Stimulated activated CD4-positive, alpha-beta T cell treated with anti-CD3 and anti-CD28 coated beads, TNF-alpha, amount 100 ng/mL, for 48 hours (primary cell): ENCODE measurements around the gene IL12A.

ENCODE experiments used
- DNase-seq, 3 donors: peaks; one replicate each; pipeline ENCODE4 v3.0.0-alpha.2; 2020; ENCODE audit warnings: low read depth in 3 of 3

Gene IL12A

DNA sequence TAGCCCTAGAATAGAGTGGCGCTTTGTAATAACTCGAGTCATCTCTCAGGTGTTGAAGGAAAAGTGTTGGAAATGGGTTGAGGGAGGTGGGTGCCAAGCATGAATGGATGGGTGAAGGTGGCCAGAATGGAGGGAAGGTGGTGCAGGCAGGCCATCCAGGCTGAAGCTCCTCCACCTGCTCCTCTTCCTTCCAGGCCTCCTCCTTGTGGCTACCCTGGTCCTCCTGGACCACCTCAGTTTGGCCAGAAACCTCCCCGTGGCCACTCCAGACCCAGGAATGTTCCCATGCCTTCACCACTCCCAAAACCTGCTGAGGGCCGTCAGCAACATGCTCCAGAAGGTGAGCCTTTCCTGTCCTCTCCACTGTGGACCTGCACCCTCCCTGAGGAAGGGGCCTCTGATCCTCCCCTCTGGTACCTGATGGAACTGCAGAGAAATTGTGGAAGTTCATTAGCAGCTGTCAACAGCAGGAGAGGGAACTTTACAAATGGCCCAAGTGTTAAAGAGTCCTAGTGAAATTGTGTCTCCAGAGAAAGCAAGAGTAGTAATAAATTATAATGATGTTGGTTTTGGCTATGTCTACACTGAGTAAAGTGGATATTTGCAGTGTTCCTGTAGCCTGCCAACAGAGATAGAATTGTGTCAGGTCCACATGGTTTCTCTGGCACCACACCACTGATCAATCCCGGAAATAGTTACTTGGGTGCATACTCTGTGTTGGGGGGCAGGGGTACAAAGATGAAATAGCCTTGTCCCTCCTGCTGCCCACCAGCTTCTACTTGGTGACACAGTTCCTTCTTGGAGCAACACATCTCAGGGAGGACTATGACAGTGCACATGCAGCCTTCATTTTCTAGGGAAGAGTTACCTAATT is 1.6 kb downstream of the IL12A start:
- DNase-seq = no peak

DNA sequence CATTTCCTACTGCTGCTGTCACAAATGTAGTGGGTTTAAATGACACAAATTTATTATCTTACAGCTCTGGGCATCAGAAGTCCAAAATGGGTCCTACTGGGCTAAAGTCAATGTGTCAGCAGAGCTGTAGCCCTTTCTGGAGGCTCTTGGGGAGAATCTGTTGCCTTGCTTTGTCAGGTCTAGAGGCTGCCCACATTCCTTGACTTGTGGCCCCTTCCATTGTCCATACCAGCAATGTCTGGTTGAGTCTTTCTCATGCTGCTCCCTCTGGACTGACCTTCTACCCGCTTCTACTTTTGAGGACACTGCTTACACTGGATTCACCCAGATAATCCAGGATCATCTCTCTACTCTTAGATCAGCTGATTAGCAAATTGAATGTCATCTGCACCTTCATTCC is 3.0 kb downstream of the IL12A start:
- DNase-seq = no peak

DNA sequence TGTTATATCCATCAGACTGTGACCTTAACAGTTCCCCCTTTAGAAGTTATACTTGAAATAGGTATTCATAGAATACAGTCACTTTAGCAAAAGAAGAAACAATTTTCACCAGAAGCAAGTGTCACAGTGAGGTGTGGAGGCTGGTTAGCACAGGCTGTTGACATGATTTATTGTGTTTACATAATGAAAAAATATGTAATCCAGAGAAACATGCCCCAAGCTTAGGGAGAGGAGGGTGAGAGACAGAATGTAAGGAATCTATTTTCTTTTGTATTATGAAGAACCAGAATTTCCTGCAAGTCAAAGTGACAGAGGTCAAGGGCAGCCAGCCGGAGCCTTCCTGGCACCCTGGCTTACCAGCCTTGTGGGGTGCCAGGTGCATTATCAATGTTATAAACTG is 4.0 kb downstream of the IL12A start:
- DNase-seq = no peak

DNA sequence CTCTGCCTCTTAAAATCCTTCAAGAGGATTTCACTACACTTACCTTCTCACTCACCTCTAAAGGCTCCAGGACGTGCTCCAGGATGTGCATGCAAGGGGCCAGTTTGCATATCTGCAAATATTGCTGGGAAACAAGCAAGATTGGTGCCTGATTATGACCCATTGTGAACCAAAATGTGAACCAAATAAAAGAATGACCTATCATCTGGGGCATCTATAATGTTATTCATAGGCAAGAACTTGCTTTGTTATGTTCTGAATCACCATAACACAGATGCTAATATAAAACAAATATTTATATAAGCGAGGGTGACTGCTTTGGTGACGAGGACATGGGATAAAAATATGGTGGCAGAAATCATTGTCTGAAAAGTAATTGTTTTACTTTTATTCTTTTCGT is 5.5 kb downstream of the IL12A start:
- DNase-seq = no peak

DNA sequence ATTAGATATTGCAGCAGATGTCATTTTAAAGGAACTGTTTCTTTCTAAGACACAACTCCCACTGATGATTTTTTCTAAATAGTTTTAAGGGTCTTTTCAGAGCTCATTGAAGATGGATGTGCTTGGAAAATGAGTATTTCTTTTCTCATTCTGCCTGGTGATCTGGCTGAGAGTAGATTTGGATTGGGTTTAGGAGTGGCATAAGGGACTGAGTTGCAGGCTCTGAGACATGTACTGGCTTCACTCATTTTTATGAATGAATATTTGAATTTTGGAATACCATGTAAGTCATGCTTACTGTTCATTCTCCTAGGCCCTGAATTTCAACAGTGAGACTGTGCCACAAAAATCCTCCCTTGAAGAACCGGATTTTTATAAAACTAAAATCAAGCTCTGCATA is 6.5 kb downstream of the IL12A start:
- DNase-seq = no peak

DNA sequence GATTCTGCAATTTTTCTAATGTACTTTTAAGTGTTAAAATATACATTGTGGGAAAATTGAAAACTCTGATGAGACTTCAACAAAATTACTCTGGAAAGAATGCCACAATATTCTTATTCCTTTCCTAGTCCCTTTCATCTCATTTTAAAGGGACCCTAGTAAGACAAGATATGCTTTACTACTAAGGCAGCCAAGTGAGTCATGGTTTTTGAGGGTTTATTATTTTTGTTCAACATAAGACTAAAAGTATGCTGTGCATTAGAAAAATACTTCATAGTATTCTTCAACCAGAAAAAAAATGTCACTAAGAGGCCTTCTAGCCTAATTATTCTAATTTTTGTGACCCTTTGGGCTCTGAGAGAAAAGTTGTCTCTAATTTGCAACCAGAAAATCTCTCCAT is 7.4 kb downstream of the IL12A start:
- no peak for DNase-seq

DNA sequence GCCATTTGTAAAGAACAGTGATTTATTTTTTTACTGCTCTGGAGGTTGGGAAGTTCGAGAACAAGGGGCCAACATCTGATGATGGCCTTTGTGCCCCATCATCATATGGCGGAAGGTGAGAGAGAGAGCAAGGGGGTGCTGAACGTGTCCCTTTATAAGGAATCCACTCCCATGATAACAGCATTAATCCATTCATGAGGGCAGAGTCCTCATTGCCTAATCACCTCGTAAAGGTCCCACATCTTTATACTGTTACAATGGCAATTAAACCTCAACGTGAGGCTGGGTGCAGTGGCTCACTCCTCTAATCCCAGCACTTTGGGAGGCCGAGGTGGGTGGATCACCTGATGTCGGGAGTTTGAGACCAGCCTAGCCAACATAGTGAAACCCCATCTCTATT is 8.3 kb downstream of the IL12A start:
- DNase-seq = no peak

DNA sequence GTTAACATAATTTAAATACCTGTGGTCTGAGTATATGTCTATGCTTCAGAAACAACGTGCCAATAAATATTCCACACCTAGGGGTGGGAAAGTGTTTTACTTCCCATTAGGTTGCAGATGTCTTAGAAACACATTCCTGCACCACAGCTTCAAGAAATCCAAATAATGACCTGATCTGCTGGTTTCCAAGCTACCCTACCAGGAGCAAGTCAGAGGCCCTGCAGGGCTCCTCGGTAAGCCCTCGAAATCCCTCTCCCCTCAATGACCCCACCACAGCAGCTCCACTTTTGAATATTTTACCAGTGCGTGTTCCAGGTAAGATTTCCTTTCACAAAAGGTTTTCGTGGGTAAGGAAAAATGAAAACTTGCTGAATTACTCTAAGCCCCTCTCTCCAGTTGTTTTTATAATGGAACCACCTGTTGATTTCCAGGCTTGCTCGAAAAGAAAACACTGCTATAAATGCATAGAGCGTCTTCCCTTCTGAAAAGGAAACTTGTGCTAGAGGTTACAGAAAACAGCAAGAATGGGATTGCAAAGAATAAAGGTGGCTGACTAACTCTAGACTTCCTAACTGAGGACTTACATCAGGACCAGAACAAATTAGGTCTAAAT is 12.6 kb downstream of the IL12A start:
- DNase-seq = no peak

DNA sequence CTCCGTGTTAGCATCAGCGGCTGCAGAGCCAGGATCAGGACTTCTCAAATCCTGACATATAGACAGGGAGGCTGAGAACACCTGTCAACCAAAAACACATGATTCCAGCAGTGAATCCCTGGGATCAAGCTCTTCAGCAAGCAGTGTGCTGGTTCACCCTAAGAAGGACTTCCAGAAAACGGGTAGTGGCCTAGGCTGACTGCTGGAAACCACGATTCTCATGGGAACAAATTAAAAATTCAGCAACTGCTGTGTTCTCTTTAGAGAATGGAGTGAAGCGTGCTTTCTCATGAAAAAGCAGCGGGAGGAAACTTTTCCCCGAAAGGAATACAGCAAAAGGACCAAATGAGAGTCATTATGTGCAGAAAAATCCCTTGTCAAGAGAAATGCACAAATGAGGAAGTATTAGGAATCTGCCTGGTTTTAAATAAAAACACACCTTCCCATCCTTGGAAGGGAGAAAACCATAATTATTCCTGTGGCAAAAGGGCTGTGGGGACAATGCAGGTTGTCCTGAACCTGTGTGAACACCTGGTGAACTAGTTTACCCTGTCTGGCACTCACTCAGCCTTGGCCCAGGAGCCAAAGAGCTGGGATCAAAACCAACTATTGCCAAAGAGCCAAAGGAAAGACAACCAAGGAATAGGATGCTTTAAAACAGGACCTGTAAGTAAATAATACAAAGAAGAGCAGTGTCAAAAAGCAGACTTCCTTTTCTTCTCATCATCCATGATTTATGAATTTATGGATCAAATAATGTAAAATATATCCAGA is 13.4 kb downstream of the IL12A start:
- no peak for DNase-seq

DNA sequence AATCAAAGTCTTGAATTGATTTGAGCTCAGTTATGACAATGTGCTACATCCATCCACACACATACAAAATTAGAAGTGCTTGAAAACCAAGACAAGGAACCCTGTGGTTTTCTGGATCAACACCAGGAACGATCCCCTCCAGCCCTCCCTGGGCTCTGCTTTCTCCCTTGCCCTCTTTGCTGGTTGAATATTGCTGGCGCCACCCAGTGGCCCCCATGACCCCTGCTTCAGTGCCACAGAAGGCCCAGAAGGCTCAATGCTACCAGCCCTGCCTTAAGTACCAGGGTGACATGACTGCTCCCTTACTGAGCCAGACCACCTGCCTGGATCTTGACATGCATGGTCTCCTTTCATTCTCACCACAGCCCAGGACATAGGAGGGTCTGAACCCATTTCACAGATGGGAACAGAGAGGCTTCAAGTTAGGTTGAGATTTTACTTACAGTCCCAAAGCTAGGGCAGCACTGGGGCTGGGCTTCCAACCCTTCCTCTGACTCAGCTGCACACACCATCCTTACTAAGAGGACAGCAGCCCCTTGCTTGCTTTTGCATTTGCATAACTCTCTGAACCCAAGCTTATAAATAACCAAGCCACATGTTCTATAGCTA is 15.0 kb downstream of the IL12A start:
- DNase-seq = peak in 1 of 3 donors; percentile 12

DNA sequence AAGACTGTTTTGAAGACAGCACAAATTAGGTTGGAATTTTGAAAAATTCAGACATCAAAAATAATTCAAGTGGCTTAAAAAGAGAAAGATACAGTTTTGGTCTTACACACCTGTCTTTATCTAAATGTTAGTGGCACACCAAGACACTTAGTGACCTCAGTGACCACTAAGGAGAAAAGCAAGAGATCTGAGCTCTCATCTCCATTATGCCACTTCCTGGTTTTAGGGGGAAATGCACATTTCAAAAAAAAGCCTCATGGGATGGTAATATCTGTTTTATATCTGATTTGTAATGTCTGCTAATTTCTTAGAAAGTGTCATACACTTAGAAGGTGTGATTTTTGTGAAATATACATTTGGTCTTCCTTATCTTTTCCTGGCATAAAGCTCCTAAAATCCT is 16.4 kb downstream of the IL12A start:
- no peak for DNase-seq

DNA sequence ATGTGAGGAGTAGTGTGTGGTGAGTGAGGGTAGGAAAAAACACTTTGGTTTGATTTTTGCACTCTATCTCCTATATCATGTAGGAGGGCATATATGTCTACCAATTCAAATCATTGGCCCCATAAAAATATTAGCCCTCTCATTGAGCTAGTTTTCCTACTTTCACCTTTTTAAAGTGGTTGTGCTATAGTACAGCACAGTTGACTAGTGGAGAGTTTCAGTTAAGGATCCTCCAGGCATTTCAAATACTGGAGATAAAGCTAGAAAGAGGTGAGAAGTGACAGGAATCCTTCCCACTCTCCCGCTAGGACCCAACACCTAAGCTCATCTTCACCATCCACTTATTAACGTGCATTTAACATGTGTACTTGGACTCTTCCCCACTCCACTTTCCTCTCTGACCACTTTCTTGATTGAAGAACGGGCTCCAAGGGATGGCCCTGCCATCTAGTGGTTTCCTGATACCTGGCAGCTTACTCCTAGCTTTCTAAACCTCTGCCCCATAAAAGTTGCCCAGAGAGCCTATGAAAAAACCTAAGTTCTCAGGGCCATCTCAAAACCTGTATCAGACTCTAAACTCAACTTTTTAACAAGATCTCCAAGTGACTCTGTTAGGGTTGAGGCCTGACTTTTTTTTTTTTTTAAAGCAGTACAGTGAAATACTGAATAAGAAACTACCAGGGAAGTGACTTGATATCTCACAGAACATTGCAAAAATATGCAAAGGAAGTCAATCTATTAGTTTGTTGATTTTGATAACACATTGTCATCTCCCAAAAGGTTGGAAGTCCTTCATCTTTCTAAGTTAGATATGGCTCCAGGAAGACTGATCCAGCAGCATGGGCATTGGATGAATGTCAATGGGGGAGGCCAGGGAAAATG is 17.9 kb downstream of the IL12A start:
- no peak for DNase-seq

DNA sequence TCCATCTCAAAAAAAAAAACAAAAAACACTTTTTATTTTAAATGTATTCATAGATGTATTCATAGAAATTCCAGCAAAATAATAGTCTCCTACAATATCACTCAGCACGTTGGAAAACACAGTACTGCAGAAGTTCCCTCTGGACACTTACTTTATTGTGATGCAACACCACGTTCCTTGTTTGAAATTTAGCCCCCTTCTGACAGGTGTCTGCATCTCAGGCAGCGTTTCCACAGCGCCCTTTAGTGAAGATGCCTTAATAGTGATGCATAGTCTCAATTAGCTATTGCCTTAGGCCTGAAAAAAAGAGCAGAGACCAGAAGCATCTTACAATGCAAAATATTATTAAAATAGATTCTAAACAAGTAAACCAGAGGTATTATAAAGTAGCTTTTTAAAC is 20.3 kb downstream of the IL12A start:
- no peak for DNase-seq

DNA sequence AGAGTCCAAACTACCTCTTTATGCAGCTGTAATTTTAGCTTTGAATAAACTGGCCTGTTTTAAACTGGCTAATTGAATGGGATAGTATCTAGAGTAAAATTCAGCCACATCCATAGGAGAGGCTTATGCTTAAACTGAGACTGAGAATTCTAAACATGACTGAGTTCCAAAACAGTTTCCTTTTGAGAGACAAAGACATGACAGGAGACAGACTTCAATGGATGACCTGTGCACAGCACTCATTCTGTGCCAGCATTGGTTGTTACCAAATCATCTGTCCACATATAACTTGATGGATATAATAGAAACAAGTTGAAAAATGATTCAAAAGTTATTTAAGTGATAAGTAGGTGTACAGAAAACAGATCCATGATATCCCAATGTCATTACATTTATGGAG is 20.9 kb downstream of the IL12A start:
- DNase-seq = no peak

DNA sequence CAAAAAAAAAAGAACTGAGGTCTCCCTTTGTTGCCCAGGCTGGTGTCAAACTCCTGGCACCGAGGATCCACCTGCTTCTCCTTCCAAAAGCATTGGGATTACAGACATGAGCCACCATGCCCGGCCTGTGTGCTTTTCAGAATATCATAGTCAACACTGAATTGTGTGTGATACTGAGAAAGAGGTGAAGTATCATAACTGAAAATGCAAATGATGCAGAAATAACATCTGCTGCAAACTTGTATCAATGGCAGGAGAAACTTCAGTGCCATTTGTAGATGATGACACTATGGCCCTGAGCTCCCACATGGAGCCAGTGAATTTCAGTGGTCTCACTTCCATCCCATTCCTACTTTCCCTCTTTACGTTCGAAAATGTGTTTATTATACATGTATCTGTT is 21.9 kb downstream of the IL12A start:
- no peak for DNase-seq

DNA sequence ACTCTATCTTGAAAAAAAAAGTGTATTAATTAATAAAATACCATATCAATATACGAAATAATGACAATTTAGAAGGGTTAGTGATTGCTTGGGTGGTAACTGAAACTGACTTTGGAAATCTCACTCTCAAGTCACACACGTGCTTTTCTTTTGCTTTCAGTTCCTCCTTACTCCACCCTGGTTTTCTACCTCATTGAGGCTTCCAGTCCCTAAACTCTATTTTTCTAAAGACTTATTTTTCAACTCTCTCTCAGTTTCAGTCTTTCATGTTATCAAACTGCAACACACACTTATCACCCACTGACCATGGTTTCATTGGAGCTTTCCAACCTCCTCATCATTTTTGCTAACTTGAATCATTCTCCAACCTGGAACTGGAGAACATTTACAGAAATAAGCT is 23.5 kb downstream of the IL12A start:
- DNase-seq = no peak

DNA sequence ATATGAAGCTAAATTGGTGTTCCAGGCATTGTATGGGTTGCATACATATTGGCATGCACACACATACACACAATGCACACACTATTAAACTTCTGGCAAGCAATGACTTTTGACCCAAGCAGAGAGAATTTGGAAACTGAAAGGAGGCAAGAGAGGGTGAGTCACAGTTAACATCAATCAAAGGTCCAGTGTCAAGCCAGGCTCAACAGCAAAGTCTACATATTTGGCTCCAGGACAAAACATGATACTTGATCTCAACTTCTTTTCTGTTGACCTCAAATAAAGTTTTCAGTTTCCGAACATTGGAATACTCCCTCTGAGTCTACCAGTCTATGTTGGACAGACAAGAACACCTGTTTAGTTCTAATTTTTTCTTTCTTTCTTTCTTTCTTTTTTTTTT is 28.3 kb downstream of the IL12A start:
- DNase-seq = no peak

DNA sequence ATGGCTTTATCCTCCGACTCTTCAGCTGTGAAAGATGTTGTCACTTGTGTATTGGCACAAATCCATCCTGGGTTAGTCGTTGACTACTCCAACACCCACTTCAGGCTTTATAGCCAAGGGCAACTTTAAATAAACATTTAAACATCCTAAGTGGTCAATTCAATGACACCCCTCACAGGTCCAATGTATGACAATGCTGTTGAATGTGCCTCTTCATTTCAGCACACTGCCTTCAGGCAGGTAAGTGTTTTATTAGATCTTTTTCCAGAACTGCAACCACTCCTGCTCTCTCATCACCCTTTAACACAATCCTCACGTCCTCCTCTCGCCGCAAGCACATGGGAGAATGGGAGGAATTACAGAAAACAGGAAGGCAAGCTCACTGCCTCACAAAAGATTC is 30.3 kb downstream of the IL12A start:
- DNase-seq = no peak

DNA sequence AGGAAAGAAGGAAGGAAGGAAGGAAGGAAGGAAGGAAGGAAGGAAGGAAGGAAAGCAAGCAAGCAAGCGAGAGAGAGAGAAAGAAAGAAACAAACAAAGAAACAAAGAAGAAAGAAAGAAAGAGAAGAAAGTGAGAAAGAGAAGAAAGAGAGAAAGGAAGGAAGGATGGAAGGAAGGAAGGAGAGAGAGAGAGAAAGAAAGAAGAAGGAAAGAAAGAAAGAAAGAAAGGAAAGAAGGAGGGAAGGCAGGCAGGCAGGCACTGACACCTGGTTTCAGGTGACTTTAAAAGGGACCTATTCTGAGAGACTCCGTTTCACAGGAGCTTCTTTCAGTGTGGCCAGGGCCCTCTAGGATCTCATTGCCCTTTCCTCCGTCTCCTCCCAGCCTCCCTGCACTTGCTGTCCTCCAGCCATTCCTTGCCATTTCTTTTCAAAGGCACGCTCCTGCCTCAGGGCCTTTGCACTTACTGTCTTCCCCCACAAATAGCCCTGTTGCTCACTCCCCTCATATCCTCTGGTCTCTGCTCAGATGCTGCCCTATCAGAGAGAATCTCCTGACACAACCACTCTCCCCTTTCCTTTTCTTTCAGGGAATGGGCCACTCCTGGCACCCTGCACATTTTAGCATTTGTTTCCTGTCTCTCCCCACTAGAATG is 31.5 kb downstream of the IL12A start:
- DNase-seq = no peak

DNA sequence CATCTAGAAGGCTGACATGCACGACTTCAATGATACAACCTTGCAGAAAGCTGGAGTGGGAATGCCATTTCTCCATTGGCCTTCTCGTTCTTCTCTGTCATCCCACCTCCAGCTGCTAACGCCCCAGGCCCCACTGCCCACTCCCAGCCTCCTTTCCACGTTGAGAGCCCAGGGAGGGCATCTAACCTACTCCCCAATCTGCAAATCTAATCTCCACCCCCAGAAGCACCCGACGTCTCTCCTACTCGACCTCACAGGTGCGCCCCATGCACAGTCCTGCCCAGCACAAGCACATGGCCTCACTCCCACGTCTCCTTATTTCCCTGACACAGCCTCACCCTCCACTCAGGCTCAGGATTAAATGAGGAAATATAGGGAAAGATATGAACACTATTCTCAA is 33.4 kb downstream of the IL12A start:
- no peak for DNase-seq

DNA sequence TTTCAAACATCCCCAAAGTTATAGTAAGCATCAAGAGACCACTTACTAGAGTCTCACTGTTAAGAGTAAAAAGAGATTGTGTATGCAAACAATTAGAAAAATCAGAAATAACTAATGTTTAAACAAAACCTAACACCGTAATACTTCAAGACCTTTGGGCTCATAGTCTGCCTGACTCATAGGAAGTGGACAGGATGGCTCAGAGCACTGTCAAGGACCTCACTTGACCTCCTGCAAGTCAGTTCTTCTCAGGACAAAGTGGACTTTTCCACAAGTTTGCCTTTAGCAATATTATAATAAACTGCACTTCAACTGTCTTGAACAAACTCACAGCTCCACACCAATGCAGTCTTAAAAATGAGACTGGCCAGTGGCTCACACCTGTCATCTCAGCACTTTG is 34.8 kb downstream of the IL12A start:
- DNase-seq = no peak
